ENCODE data around the gene BNC2.

DNA sequence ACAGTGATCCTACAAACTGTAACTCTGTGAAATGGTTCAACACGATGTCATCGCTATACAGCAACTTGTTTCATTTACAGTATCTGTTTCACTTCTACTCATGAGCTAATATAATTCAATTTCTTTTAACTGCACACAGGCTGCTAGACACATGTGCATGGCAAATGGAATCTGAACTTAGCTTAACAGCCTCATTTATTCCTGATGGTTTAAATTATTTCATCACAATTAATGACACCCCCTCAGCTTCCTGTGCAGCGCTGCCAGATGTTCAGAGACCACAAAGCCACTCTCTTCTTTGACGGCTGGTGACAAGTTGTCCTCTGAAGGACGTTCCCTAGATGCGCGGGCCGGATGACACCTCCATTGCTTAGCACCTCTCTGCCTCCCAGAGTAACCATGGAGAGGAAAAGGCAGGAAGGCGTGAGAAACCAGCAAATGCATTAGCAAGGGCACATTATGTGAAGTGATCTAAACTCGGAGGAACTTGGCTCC is 191.1 kb downstream of the BNC2 start:
- TF ChIP-seq POLR2AphosphoS5 (IDR thresholded peaks at IDR 0.05) (no peak), EP300 (IDR thresholded peaks at IDR 0.05; ENCODE audit: low read depth) (no peak), POLR2A (IDR thresholded peaks at IDR 0.05) (no peak)
- TF ChIP-seq, protein P1, sequence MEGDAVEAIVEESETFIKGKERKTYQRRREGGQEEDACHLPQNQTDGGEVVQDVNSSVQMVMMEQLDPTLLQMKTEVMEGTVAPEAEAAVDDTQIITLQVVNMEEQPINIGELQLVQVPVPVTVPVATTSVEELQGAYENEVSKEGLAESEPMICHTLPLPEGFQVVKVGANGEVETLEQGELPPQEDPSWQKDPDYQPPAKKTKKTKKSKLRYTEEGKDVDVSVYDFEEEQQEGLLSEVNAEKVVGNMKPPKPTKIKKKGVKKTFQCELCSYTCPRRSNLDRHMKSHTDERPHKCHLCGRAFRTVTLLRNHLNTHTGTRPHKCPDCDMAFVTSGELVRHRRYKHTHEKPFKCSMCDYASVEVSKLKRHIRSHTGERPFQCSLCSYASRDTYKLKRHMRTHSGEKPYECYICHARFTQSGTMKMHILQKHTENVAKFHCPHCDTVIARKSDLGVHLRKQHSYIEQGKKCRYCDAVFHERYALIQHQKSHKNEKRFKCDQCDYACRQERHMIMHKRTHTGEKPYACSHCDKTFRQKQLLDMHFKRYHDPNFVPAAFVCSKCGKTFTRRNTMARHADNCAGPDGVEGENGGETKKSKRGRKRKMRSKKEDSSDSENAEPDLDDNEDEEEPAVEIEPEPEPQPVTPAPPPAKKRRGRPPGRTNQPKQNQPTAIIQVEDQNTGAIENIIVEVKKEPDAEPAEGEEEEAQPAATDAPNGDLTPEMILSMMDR (IDR thresholded peaks at IDR 0.05), result no peak
